Lower leg skin (tissue), 3 donors: ENCODE results near the gene NRXN3.

Experiments used
- CTCF ChIP-seq, 3 donors: fragments of 450-650 bp; IDR thresholded peaks; one replicate each; pipeline ENCODE4 v1.5.1; 2016; ENCODE audit warnings: antibody characterized with exemption in 3 of 3, mild to moderate bottlenecking in 3 of 3, moderate library complexity in 2 of 3
- POLR2A ChIP-seq, 2 donors: fragments of 450-650 bp; IDR thresholded peaks; one replicate each; pipeline ENCODE4 v1.6.1; 2016 to 2017; ENCODE audit warnings: antibody characterized with exemption in 2 of 2, mild to moderate bottlenecking in 1 of 2, moderate library complexity in 1 of 2

- TF ChIP-seq CTCF (IDR thresholded peaks at IDR 0.05) = no peak
- TF ChIP-seq POLR2A (IDR thresholded peaks at IDR 0.05) = no peak
These were observed 1379.3 kb downstream of the NRXN3 start for GRCh38 chr14:79549515-79549914.
